Activated T-cell treated with anti-CD3 and anti-CD28 coated beads for 24 hours (primary cell): ENCODE data around the gene DIP2C.
"Not testable (repeated sequence)": the region's sequence is repeated elsewhere in the genome, so short reads cannot be mapped to it uniquely, and the experiment has no call there.

ENCODE experiments used
- DNase-seq: peaks from one replicate; pipeline ENCODE4 v3.0.0-alpha.2; 2020; ENCODE audit warnings: low read depth

The DIP2C gene

GRCh38 chr10:689452-690371 lies at the start of gene DIP2C:
TSS of gene DIP2C (minus strand) at chr10:689668. CDS start at chr10:689578, 90 bp downstream.
- DNase-seq = no peak

GRCh38 chr10:734481-734880 lies 45.0 kb upstream of the DIP2C start:
- DNase-seq = no peak

GRCh38 chr10:733086-733485 lies 43.6 kb upstream of the DIP2C start:
- no peak for DNase-seq

- no peak for DNase-seq
Observed at GRCh38 chr10:729213-729612, 39.7 kb upstream of the DIP2C start.

GRCh38 chr10:728603-729002 lies 39.1 kb upstream of the DIP2C start:
- DNase-seq = no peak

GRCh38 chr10:727162-727790 lies 37.8 kb upstream of the DIP2C start:
- no peak for DNase-seq

- no peak for DNase-seq
Observed at GRCh38 chr10:725786-726185, 36.3 kb upstream of the DIP2C start.

- no peak for DNase-seq
Observed at GRCh38 chr10:725302-725701, 35.8 kb upstream of the DIP2C start.

GRCh38 chr10:723973-724372 lies 34.5 kb upstream of the DIP2C start:
- no peak for DNase-seq

- no peak for DNase-seq
Observed at GRCh38 chr10:722281-723060, 33.0 kb upstream of the DIP2C start.

GRCh38 chr10:718143-718700 lies 28.8 kb upstream of the DIP2C start:
- no peak for DNase-seq

GRCh38 chr10:717458-717857 lies 28.0 kb upstream of the DIP2C start:
- DNase-seq = no peak

GRCh38 chr10:716821-717220 lies 27.4 kb upstream of the DIP2C start:
- DNase-seq = no peak

GRCh38 chr10:714214-714613 lies 24.7 kb upstream of the DIP2C start:
- no peak for DNase-seq

GRCh38 chr10:712575-712974 lies 23.1 kb upstream of the DIP2C start:
- no peak for DNase-seq

GRCh38 chr10:712089-712488 lies 22.6 kb upstream of the DIP2C start:
- no peak for DNase-seq

- DNase-seq = no peak
Observed at GRCh38 chr10:707861-708260, 18.4 kb upstream of the DIP2C start.

- no peak for DNase-seq
Observed at GRCh38 chr10:707456-707855, 18.0 kb upstream of the DIP2C start.

GRCh38 chr10:703118-703517 lies 13.7 kb upstream of the DIP2C start:
- DNase-seq = no peak

- not testable (repeated sequence) for DNase-seq
Observed at GRCh38 chr10:700183-700582, 10.7 kb upstream of the DIP2C start.

GRCh38 chr10:697097-697875 lies 7.8 kb upstream of the DIP2C start:
- DNase-seq = no peak

- no peak for DNase-seq
Observed at GRCh38 chr10:695396-695795, 5.9 kb upstream of the DIP2C start.
